MM.1S (cell line): ENCODE data around the gene EIF2AK3.

Experiments
- EZH2 ChIP-seq: fragments of 300-600 bp; sonication (generic); optimal IDR thresholded peaks from 2 replicates; pipeline ENCODE3; 2017; ENCODE audit warnings: low read depth, mild to moderate bottlenecking, antibody characterized with exemption, low read length, mixed read lengths
- TF ChIP-seq, protein P1 (sequence below): fragments of 300-600 bp; sonication (generic); IDR thresholded peaks from 2 replicates; pipeline ENCODE4 v1.5.1; 2016; ENCODE audit warnings: antibody characterized with exemption, low read length, mixed read lengths

DNA sequence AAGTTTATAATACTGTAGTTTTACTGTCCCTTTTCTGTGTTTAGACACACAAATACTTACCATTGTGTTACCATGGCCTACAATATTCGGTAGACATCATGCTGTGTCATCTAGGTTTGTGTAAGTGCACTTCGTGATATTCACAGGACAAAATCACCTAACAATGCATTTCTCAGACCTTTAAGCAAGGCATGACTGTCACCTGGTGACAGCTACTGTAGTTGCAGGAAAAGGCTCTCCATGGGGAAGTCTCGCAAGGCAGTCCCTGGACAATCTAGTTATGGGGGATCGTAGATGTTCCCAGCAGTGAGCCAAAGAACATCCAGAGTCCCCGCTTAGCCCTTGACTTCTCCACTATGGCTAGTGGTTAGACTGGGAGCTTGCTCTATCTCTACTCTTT, 73.1 kb downstream of the EIF2AK3 start:
- no peak for TF ChIP-seq EZH2
- TF ChIP-seq, protein P1, sequence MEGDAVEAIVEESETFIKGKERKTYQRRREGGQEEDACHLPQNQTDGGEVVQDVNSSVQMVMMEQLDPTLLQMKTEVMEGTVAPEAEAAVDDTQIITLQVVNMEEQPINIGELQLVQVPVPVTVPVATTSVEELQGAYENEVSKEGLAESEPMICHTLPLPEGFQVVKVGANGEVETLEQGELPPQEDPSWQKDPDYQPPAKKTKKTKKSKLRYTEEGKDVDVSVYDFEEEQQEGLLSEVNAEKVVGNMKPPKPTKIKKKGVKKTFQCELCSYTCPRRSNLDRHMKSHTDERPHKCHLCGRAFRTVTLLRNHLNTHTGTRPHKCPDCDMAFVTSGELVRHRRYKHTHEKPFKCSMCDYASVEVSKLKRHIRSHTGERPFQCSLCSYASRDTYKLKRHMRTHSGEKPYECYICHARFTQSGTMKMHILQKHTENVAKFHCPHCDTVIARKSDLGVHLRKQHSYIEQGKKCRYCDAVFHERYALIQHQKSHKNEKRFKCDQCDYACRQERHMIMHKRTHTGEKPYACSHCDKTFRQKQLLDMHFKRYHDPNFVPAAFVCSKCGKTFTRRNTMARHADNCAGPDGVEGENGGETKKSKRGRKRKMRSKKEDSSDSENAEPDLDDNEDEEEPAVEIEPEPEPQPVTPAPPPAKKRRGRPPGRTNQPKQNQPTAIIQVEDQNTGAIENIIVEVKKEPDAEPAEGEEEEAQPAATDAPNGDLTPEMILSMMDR: no peak
